ENCODE data around the gene DXO.
"Not testable (repeated sequence)": the region's sequence is repeated elsewhere in the genome, so short reads cannot be mapped to it uniquely, and the experiment has no call there.

DXO gene

GRCh38 chr6:31935021-31935420 is 36.9 kb downstream of the DXO start:
- Histone ChIP-seq H3K9ac (ENCODE audit: low read length) (no peak overlapping the region), H3K9me3 (ENCODE audit: insufficient read depth, low read length) (no peaks in the 10 kb centered on the region), H3F3A (ENCODE audit: insufficient read depth) (no peaks in the 10 kb centered on the region), H3K9me2 (replicated peaks; ENCODE audit: insufficient read depth, low read length) (no peaks in the 10 kb centered on the region), H2AFZ (ENCODE audit: low read depth, low read length, severe bottlenecking) (no peak overlapping the region), H3K79me2 (ENCODE audit: insufficient read depth, low read length) (no peaks in the 10 kb centered on the region), H4K20me1 (ENCODE audit: low read depth, low read length) (no peaks in the 10 kb centered on the region), H3K4me3 (ENCODE audit: insufficient read depth, low read length, poor library complexity, severe bottlenecking) (no peak overlapping the region), H3K4me2 (ENCODE audit: low read depth, low read length, poor library complexity, severe bottlenecking) (no peak overlapping the region), H3K27me3 (ENCODE audit: low read length) (no peaks in the 10 kb centered on the region), H3K36me3 (ENCODE audit: low read length) (no peaks in the 10 kb centered on the region), H3K27ac (ENCODE audit: low read depth, low read length) (no peak overlapping the region)
- TF ChIP-seq EZH2phosphoT487 (conservative IDR thresholded peaks at IDR 0.05; ENCODE audit: low read length) (no peak), CTCF (IDR thresholded peaks at IDR 0.05; ENCODE audit: insufficient read depth, low read length, poor library complexity, severe bottlenecking) (no peak)

DNA sequence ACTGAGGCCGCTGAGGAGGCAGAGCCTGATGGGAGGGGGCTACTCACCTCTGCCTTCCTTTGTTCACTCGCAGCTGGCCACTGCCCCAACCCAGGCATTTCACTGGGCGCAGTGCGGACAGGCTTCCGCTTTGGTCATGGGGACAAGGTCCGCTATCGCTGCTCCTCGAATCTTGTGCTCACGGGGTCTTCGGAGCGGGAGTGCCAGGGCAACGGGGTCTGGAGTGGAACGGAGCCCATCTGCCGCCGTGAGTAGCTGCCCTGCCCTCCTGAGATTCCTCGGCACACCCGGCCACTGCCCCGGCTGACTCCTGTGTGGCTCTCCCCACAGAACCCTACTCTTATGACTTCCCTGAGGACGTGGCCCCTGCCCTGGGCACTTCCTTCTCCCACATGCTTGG is 38.4 kb downstream of the DXO start:
- H3K36me3 ChIP-seq (ENCODE audit: low read length), result no peaks in the 10 kb centered on the region

DNA sequence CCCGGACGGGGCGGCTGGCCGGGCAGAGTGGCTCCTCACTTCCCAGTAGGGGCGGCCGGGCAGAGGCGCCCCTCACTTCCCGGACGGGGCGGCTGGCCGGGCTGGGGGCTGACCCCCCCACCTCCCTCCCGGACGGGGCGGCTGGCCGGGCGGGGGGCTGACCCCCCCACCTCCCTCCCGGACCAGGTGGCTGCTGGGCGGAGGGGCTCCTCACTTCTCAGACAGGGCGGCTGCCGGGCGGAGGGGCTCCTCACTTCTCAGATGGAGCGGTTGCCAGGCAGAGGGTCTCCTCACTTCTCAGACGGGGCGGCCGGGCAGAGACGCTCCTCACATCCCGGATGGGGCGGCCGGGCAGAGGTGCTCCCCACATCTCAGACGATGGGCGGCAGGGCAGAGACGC is 39.8 kb downstream of the DXO start:
- not testable (repeated sequence) for H3K9ac ChIP-seq (ENCODE audit: low read length); H4K20me1 ChIP-seq (ENCODE audit: low read depth, low read length); H3K9me3 ChIP-seq (ENCODE audit: insufficient read depth, low read length); H3K4me2 ChIP-seq (ENCODE audit: low read depth, low read length, poor library complexity, severe bottlenecking); H3K9me2 ChIP-seq (replicated peaks; ENCODE audit: insufficient read depth, low read length); H3K4me3 ChIP-seq (ENCODE audit: insufficient read depth, low read length, poor library complexity, severe bottlenecking); H3K79me2 ChIP-seq (ENCODE audit: insufficient read depth, low read length); H3K27ac ChIP-seq (ENCODE audit: low read depth, low read length); H3F3A ChIP-seq (ENCODE audit: insufficient read depth); H3K27me3 ChIP-seq (ENCODE audit: low read length); H3K36me3 ChIP-seq (ENCODE audit: low read length); H2AFZ ChIP-seq (ENCODE audit: low read depth, low read length, severe bottlenecking)

More for the DNA sequence above, 38.4 kb downstream of the DXO start:
- no peak overlapping the region for H2AFZ ChIP-seq (ENCODE audit: low read depth, low read length, severe bottlenecking)
- no peak overlapping the region for H3K9ac ChIP-seq (ENCODE audit: low read length)
- no peaks in the 10 kb centered on the region for H3K9me2 ChIP-seq (replicated peaks; ENCODE audit: insufficient read depth, low read length)
- no peaks in the 10 kb centered on the region for H3K9me3 ChIP-seq (ENCODE audit: insufficient read depth, low read length)
- TF ChIP-seq CTCF (IDR thresholded peaks at IDR 0.05; ENCODE audit: insufficient read depth, low read length, poor library complexity, severe bottlenecking), result no peak
- no peak for TF ChIP-seq EZH2phosphoT487 (conservative IDR thresholded peaks at IDR 0.05; ENCODE audit: low read length)
- no peaks in the 10 kb centered on the region for H3F3A ChIP-seq (ENCODE audit: insufficient read depth)
- H3K27me3 ChIP-seq (ENCODE audit: low read length), result no peaks in the 10 kb centered on the region
- no peaks in the 10 kb centered on the region for H3K79me2 ChIP-seq (ENCODE audit: insufficient read depth, low read length)
- no peak overlapping the region for H3K4me3 ChIP-seq (ENCODE audit: insufficient read depth, low read length, poor library complexity, severe bottlenecking)
- no peaks in the 10 kb centered on the region for H4K20me1 ChIP-seq (ENCODE audit: low read depth, low read length)
- no peak overlapping the region for H3K4me2 ChIP-seq (ENCODE audit: low read depth, low read length, poor library complexity, severe bottlenecking)
- H3K27ac ChIP-seq (ENCODE audit: low read depth, low read length), result no peak overlapping the region

- Histone ChIP-seq H3K4me2 (ENCODE audit: low read depth, low read length, poor library complexity, severe bottlenecking) (no peak overlapping the region), H3F3A (ENCODE audit: insufficient read depth) (no peaks in the 10 kb centered on the region), H3K9me3 (ENCODE audit: insufficient read depth, low read length) (no peaks in the 10 kb centered on the region), H3K9ac (ENCODE audit: low read length) (no peak overlapping the region), H3K36me3 (ENCODE audit: low read length) (no peaks in the 10 kb centered on the region), H3K4me3 (ENCODE audit: insufficient read depth, low read length, poor library complexity, severe bottlenecking) (no peak overlapping the region), H3K9me2 (replicated peaks; ENCODE audit: insufficient read depth, low read length) (no peaks in the 10 kb centered on the region), H3K79me2 (ENCODE audit: insufficient read depth, low read length) (no peaks in the 10 kb centered on the region), H4K20me1 (ENCODE audit: low read depth, low read length) (no peaks in the 10 kb centered on the region), H3K27ac (ENCODE audit: low read depth, low read length) (no peak overlapping the region), H2AFZ (ENCODE audit: low read depth, low read length, severe bottlenecking) (no peak overlapping the region), H3K27me3 (ENCODE audit: low read length) (no peaks in the 10 kb centered on the region)
- TF ChIP-seq CTCF (IDR thresholded peaks at IDR 0.05; ENCODE audit: insufficient read depth, low read length, poor library complexity, severe bottlenecking) (no peak), EZH2phosphoT487 (conservative IDR thresholded peaks at IDR 0.05; ENCODE audit: low read length) (no peak)
Measured at GRCh38 chr6:31930962-31931361, 41.0 kb downstream of the DXO start.

All from SU-DHL-6 (cell line).